Gastroesophageal sphincter (tissue), 4 donors: Measurements from ENCODE around the gene QRSL1. TPM values are rescaled to one million over a fixed set of nuclear protein-coding genes. Genes with fewer than 3 reads are reported as not detected.
"Not testable (repeated sequence)": the region's sequence is repeated elsewhere in the genome, so short reads cannot be mapped to it uniquely, and the experiment has no call there.

Experiments
- ATAC-seq: fragments of 150-250 bp; one replicate; pipeline ENCODE4 v1.9.1; 2016; ENCODE audit warnings: mild to moderate bottlenecking, moderate library complexity
- H3K27ac ChIP-seq, 4 donors: fragments of 200-600 bp; sonication (generic) in 3 of 4; 1 replicate in 3 of 4; 2 replicates in 1 of 4; pipeline ENCODE4 v1.5.1; 2016 to 2019
- H3K27me3 ChIP-seq: fragments of 200-600 bp; sonication (generic); one replicate; pipeline ENCODE4 v1.5.1; 2019
- H3K36me3 ChIP-seq, 2 donors: fragments of 200-600 bp; sonication (generic); one replicate each; pipeline ENCODE4 v1.5.1; 2019; ENCODE audit warnings: control low read depth in 1 of 2
- H3K4me1 ChIP-seq, 3 donors: fragments of 200-600 bp; sonication (generic); 1 replicate in 2 of 3; 2 replicates in 1 of 3; pipeline ENCODE4 v1.5.1; 2016 to 2019; ENCODE audit warnings: control low read depth in 2 of 3
- H3K4me3 ChIP-seq, 2 donors: fragments of 200-600 bp; sonication (generic); one replicate each; pipeline ENCODE4 v1.5.1; 2019; ENCODE audit warnings: mild to moderate bottlenecking in 1 of 2, moderate library complexity in 1 of 2
- H3K9me3 ChIP-seq, 3 donors: fragments of 200-600 bp; sonication (generic); one replicate each; pipeline ENCODE4 v1.5.1; 2017 to 2019; ENCODE audit warnings: control low read depth in 2 of 3
- CTCF ChIP-seq, 4 experiments: fragments of 200-600 bp in 2 of 4; fragments of 450-650 bp in 2 of 4; sonication (generic) in 1 of 4; IDR thresholded peaks; one replicate each; pipeline ENCODE4 v1.5.1; 2017 to 2019; ENCODE audit warnings: antibody characterized with exemption in 4 of 4, mild to moderate bottlenecking in 2 of 4, moderate library complexity in 2 of 4
- EP300 ChIP-seq: sonication (generic); formaldehyde crosslinking; IDR thresholded peaks from one replicate; pipeline ENCODE4 v1.6.1; 2017; ENCODE audit warnings: antibody characterized with exemption, mild to moderate bottlenecking
- POLR2A ChIP-seq, 2 donors: fragments of 450-650 bp; IDR thresholded peaks; one replicate each; pipeline ENCODE4 v1.6.1; 2017; ENCODE audit warnings: antibody characterized with exemption in 2 of 2, mild to moderate bottlenecking in 2 of 2, moderate library complexity in 1 of 2
- POLR2AphosphoS5 ChIP-seq: sonication (generic); formaldehyde crosslinking; IDR thresholded peaks from one replicate; pipeline ENCODE4 v1.6.1; 2017; ENCODE audit warnings: antibody characterized with exemption
- WGBS, 2 donors: methylation state at CpG; one replicate each; pipeline ENCODE4 v1.1.5; 2018; ENCODE audit warnings: low coverage in 1 of 2; 5-methylcytosine and 5-hydroxymethylcytosine counted together
- total RNA-seq, 4 donors: library from RNA; depleted of rRNA; stranded (reverse); fragments of >200 nt; gene quantifications; one replicate each; pipeline ENCODE4 v1.1.0, GENCODE V29; 2016

The QRSL1 gene
- total RNA-seq, 4 donors from 2014 or later, result 7.5 to 10.3 (median 9.5) TPM

- Histone ChIP-seq H3K27ac (no peak overlapping the region), H3K36me3 (peaks cover 0 to 13% of the 10 kb centered on the region in 2 donors), H3K9me3 (no peaks in the 10 kb centered on the region), H3K4me3 (no peak overlapping the region), H3K27me3 (no peaks in the 10 kb centered on the region), H3K4me1 (peaks cover 0 to 3% (median 0%) of the 10 kb centered on the region in 3 donors)
- 80% methylated on average over 1 of the region's 1 CpG for WGBS, 2 donors
- TF ChIP-seq CTCF (IDR thresholded peaks at IDR 0.05), result no peak
- no peak for TF ChIP-seq POLR2AphosphoS5
- TF ChIP-seq POLR2A (IDR thresholded peaks at IDR 0.05), result no peak
- no peak for TF ChIP-seq EP300
- no peak for ATAC-seq
Measured at GRCh38 chr6:106623039-106623438, 6.3 kb upstream of the QRSL1 start.

GRCh38 chr6:106626485-106626884 lies 2.9 kb upstream of the QRSL1 start:
- TF ChIP-seq POLR2A (IDR thresholded peaks at IDR 0.05), result no peak
- TF ChIP-seq POLR2AphosphoS5, result no peak
- TF ChIP-seq CTCF (IDR thresholded peaks at IDR 0.05), result no peak
- no peak for TF ChIP-seq EP300
- ATAC-seq, result no peak
- no peaks in the 10 kb centered on the region for H3K27me3 ChIP-seq
- H3K9me3 ChIP-seq, result no peaks in the 10 kb centered on the region
- H3K4me3 ChIP-seq, result no peak overlapping the region
- 24 to 25% methylated on average over 2 of the region's 2 CpGs for WGBS, 2 donors
- H3K4me1 ChIP-seq, result peaks cover 0 to 25% (median 4%) of the 10 kb centered on the region in 3 donors
- H3K27ac ChIP-seq, result no peak overlapping the region
- peaks cover 0 to 4% of the 10 kb centered on the region in 2 donors for H3K36me3 ChIP-seq

DNA sequence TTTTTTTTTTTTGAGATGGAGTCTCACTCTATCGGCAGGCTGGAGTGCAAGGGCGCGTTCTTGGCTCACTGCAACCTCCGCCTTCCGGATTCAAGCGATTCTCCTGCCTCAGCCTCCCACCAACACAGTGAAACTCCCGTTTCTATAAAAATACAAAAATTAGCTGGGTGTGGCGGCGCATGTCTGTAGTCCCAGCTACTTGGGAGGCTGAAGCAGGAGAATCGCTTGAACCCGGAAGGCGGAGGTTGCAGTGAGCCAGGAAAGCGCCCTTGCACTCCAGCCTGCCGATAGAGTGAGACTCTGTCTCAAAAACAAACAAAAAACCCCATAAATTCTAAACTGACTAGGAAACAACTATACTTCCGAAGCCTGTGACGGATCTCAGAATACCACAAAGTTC lies 1.6 kb upstream of the QRSL1 start:
- not testable (repeated sequence) for H3K9me3 ChIP-seq, H3K4me3 ChIP-seq, H3K27ac ChIP-seq, ATAC-seq, H3K36me3 ChIP-seq, H3K27me3 ChIP-seq
- peaks cover 0 to 25% (median 4%) of the 10 kb centered on the region in 3 donors for H3K4me1 ChIP-seq
- 100% methylated on average over 8 of the region's 16 CpGs; no CpG with 5 or more reads in 1 of the 2 donors for WGBS, 2 donors

- Histone ChIP-seq H3K4me3 (peak overlapping the region; percentile 74 to 82), H3K27me3 (no peaks in the 10 kb centered on the region), H3K27ac (peak overlapping the region; percentile 32 to 85 (median 81)), H3K4me1 (peaks cover 0 to 25% (median 4%) of the 10 kb centered on the region in 3 donors), H3K9me3 (no peaks in the 10 kb centered on the region), H3K36me3 (no peaks in the 10 kb centered on the region)
- TF ChIP-seq POLR2A (IDR thresholded peaks at IDR 0.05) (no peak), POLR2AphosphoS5 (no peak), EP300 (no peak), CTCF (IDR thresholded peaks at IDR 0.05) (no peak)
- no peak for ATAC-seq
- WGBS, 2 donors, result 19 to 28% methylated on average over 7 of the region's 7 CpGs
Measured at GRCh38 chr6:106628658-106629102, 698 bp upstream of the QRSL1 start.

- peak overlapping the region; percentile 32 to 85 (median 81) for H3K27ac ChIP-seq
- peak overlapping the region; percentile 74 to 82 for H3K4me3 ChIP-seq
- TF ChIP-seq CTCF (IDR thresholded peaks at IDR 0.05) (no peak), EP300 (no peak), POLR2AphosphoS5 (no peak), POLR2A (IDR thresholded peaks at IDR 0.05) (no peak)
- WGBS, 2 donors, result 0% methylated on average over 1 to 12 of the region's 14 CpGs
- H3K4me1 ChIP-seq, result peaks cover 0 to 25% (median 4%) of the 10 kb centered on the region in 3 donors
- H3K27me3 ChIP-seq, result no peaks in the 10 kb centered on the region
- no peaks in the 10 kb centered on the region for H3K36me3 ChIP-seq
- no peaks in the 10 kb centered on the region for H3K9me3 ChIP-seq
- no peak for ATAC-seq
Measured at GRCh38 chr6:106629859-106630163, 433 bp downstream of the QRSL1 start.
